Ramos (cell line): ENCODE data around the gene MAMSTR.
"Not testable (repeated sequence)": the region's sequence is repeated elsewhere in the genome, so short reads cannot be mapped to it uniquely, and the experiment has no call there.

Experiments
- in situ Hi-C: fragments of 300-500 bp; cut with MboI; formaldehyde crosslinking; loops from one replicate; pipeline ENCODE4 v1.14.3; 2022; ENCODE audit warnings: low sequenced_read_pairs; ENCODE audit not compliant: unreplicated experiment

MAMSTR gene

DNA sequence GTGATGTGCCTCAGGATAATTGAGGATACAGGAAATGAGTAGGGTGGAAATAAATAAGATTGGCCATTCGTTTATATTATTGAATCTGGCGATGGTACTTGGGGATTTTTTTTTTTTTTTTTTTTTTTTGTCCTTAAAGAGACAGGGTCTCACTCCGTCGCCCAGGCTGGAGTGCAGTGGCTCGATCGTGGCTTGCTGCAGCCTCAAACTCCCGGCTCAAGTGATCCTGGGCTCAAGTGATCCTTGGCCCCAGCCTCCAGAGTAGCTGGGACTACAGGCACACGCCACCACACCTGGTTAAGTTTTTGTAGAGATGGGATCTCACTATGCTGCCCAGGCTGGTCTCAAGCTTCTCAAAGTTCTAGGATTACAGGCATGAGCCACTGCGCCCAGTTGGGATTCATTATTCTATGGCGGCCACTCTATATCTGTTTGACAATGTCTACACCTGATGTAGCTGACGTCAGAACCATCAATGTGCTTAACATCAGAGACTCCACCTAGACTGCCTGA is 2.7 kb upstream of the MAMSTR start:
- in situ Hi-C loops = no loop called here

GRCh38 chr19:48720613-48721296 is 1.2 kb upstream of the MAMSTR start:
- in situ Hi-C loops = no loop called here

DNA sequence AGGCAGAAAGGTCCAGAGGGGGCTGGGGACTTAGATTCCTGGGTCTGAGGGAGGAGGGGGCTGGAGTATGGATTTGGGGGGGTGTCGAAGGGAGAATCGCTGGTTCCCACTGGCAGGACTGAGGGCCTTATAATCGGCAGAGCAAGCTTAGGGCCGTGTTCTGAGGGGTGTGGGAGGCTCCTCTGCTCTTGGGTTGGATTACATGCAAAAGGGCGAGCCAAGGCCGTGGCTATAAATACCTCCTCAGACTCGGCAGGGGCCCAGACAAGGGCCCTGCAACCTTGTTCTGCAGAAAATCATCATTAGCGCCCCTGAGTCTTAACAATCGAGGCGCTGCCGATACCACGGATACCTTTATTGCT is 707 bp upstream of the MAMSTR start:
- in situ Hi-C loops = no loop called here

- in situ Hi-C loops = no loop called here
Observed at GRCh38 chr19:48718711-48719231, 754 bp downstream of the MAMSTR start.

GRCh38 chr19:48718106-48718505 is 1.4 kb downstream of the MAMSTR start:
- in situ Hi-C loops = not testable (repeated sequence)

- in situ Hi-C loops = no loop called here
Observed at GRCh38 chr19:48716562-48717291, 2.8 kb downstream of the MAMSTR start.

- in situ Hi-C loops = no loop called here
Observed at GRCh38 chr19:48715681-48716171, 3.8 kb downstream of the MAMSTR start.

- in situ Hi-C loops = no loop called here
Observed at GRCh38 chr19:48714759-48715675, 4.5 kb downstream of the MAMSTR start.

GRCh38 chr19:48713864-48714755 is 5.4 kb downstream of the MAMSTR start:
- in situ Hi-C loops = no loop called here

DNA sequence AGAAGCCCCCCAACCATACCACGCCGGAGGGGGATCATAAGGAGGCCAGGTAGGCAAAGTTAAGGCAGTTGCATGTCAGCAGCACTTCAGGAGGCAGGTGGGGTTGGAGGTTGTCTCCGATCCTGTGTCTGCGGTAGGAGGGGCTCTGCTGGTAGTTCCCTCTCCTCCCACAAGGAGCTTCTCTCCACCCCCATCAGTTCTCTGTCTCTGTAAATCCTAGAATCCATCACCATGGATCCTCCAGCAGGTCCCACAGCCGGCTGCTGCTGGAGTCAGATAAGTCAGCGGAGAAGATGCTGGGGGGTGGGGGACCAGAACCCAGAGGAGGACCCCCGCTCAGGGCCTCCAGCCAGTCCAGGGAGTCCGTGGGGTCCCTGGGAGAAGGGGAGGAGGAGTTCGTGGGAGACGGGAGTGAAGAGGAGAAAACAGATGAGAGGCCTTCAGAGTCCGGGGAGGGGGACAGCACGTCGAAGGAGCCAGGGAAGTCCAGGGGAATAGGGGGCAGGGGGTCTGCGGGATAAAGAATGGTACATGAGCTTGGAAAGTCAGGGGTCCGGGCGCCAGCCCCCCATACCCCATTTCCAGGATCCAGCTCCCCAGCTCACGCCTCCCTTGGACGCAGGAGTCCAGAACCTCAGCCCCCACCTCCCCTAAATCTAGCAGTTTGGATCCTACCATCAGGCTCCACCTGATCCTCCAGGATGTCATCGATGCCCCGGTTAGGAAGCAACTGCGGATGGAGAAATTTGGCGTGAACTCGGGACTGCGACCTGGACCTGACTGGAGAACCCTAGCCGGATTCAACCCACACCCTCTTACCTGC is 6.3 kb downstream of the MAMSTR start:
- in situ Hi-C loops = no loop called here

- in situ Hi-C loops = no loop called here
Observed at GRCh38 chr19:48711106-48711662, 8.3 kb downstream of the MAMSTR start.

DNA sequence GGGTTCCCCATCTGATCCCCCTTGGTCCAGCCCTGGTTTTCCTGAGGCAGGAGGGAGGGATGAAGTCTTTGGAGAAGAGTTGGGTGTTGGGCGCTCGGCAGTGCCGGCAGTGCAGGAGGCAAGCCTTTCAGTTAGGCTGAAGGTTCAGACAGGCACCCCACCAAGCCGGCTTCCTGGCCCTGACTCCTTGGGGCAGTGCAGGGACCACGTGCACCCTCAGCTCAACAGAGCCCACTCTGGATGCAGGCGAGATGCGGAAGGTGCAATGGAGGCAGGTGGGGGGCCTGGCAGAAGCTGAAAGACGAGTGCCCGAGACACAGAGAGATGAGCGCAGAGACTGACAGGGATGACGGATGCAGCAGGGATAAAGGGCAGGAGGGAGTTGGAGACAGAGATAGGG is 11.1 kb downstream of the MAMSTR start:
- in situ Hi-C loops = no loop called here

GRCh38 chr19:48705431-48705830 is 14.1 kb downstream of the MAMSTR start:
- in situ Hi-C loops = no loop called here

DNA sequence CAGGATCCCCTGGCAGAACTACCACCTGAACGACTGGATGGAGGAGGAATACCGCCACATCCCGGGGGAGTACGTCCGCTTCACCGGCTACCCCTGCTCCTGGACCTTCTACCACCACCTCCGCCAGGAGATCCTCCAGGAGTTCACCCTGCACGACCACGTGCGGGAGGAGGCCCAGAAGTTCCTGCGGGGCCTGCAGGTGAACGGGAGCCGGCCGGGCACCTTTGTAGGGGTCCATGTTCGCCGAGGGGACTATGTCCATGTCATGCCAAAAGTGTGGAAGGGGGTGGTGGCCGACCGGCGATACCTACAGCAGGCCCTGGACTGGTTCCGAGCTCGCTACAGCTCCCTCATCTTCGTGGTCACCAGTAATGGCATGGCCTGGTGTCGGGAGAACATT is 16.2 kb downstream of the MAMSTR start:
- in situ Hi-C loops = no loop called here

GRCh38 chr19:48702701-48703100 is 16.8 kb downstream of the MAMSTR start:
- in situ Hi-C loops = no loop called here

- in situ Hi-C loops = no loop called here
Observed at GRCh38 chr19:48698046-48698445, 21.5 kb downstream of the MAMSTR start.

DNA sequence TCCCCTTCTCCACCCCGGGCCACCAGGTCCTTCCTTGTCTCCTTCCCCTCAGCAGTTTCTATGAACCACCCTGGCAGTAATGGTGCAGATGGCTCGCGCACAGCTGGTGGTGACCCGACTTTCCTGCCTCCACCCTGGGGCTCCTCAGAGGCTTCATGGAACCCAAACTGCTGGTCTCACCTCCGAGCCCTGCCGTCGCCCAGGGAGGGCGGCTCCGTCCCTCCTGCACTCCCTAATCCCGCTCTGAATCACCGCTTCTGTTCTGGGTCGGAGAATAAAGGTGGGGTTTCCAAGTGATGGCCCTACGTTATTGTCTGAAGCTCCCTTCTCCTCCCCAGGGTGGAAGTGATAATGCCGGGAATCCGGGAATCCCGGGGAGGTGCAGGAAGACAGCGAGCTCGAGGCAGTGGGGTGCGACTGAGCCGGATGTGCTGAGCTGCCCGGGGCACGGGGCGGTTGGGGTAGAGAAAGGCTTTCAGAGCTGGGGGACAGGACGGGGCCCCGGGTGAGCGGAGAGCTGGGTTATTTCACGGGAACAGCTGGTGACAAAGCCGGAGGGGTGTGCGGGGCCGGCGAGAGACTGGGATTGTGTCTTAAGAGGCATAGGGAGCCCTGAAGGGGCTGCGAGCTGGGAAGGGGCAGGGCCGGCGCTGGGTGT is 23.0 kb downstream of the MAMSTR start:
- in situ Hi-C loops = no loop called here
